ENCODE measurements around the gene RCC1.
A peak's percentile ranks its signal among the peaks of the same experiment; 100 is the strongest.
"Not testable (repeated sequence)": the region's sequence is repeated elsewhere in the genome, so short reads cannot be mapped to it uniquely, and the experiment has no call there.

Gene RCC1

DNA sequence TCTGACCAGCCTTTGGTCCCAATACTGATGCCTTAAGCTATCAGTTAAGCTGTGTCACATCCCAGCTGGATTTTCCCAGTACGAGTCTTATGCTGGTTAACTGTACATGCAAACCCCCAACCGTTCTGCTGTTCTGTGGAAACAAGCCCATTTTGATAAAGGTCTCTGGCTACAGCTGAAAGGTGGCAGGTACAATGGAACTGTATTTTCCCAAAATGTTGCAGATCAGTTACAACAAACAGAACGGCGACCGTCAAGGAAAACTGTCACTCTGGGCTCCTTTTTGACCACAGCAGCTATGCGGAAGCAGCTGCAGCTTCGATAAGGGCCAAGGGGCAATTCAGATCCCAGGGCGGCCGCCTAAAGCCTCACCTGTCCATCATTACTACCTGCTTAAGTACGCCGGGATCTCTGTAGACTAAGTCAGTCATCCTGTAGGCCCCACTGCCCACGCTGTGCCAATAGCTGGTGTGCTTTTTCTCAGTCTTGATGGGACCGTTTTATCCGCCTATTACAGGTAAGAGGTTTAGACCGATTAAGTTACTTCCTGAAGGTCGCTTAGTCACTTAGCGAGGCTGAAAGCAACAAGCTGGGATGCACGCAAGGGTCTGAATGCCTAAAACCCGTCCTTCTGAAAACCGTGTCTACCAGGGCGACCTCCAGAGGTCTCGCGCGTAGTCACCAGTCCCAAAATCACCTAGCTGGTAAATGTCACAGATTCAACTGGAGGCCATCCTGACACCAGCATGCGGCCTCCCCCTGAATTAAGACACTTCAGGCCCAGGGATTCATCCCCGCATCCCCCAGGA, 75.1 kb downstream of the RCC1 start:
- DNase-seq, result peak; percentile 64
- Histone ChIP-seq H3K4me2 (ENCODE audit: low read depth, low read length) (peak overlapping the region; percentile 84), H3K36me3 (replicated peaks; ENCODE audit: insufficient read depth, low read length) (peaks cover 22% of the 10 kb centered on the region), H4K20me1 (ENCODE audit: insufficient read depth, low read length) (peaks cover 40% of the 10 kb centered on the region), H3K27me3 (replicated peaks; ENCODE audit: insufficient read depth, low read length) (no peaks in the 10 kb centered on the region), H3K4me1 (ENCODE audit: low read length) (peaks cover 29% of the 10 kb centered on the region), H3F3A (ENCODE audit: insufficient read depth, low read length) (peaks cover 62% of the 10 kb centered on the region), H2AFZ (ENCODE audit: low read length) (no peak overlapping the region), H3K4me3 (ENCODE audit: low read length) (peak overlapping the region; percentile 99), H3K79me2 (ENCODE audit: low read length) (peaks cover 38% of the 10 kb centered on the region), H3K9ac (ENCODE audit: low read length) (peak overlapping the region; percentile 96), H3K9me3 (replicated peaks; ENCODE audit: insufficient read depth, low read length) (no peaks in the 10 kb centered on the region), H3K9me2 (replicated peaks; ENCODE audit: insufficient read depth, low read length) (no peaks in the 10 kb centered on the region), H3K27ac (ENCODE audit: low read length) (peak overlapping the region; percentile 80)
- TF ChIP-seq EZH2phosphoT487 (IDR thresholded peaks at IDR 0.05; ENCODE audit: low read length), result no peak
- TF ChIP-seq, protein P1, sequence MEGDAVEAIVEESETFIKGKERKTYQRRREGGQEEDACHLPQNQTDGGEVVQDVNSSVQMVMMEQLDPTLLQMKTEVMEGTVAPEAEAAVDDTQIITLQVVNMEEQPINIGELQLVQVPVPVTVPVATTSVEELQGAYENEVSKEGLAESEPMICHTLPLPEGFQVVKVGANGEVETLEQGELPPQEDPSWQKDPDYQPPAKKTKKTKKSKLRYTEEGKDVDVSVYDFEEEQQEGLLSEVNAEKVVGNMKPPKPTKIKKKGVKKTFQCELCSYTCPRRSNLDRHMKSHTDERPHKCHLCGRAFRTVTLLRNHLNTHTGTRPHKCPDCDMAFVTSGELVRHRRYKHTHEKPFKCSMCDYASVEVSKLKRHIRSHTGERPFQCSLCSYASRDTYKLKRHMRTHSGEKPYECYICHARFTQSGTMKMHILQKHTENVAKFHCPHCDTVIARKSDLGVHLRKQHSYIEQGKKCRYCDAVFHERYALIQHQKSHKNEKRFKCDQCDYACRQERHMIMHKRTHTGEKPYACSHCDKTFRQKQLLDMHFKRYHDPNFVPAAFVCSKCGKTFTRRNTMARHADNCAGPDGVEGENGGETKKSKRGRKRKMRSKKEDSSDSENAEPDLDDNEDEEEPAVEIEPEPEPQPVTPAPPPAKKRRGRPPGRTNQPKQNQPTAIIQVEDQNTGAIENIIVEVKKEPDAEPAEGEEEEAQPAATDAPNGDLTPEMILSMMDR (IDR thresholded peaks at IDR 0.05; ENCODE audit: low read length), result peak; percentile 31

DNA sequence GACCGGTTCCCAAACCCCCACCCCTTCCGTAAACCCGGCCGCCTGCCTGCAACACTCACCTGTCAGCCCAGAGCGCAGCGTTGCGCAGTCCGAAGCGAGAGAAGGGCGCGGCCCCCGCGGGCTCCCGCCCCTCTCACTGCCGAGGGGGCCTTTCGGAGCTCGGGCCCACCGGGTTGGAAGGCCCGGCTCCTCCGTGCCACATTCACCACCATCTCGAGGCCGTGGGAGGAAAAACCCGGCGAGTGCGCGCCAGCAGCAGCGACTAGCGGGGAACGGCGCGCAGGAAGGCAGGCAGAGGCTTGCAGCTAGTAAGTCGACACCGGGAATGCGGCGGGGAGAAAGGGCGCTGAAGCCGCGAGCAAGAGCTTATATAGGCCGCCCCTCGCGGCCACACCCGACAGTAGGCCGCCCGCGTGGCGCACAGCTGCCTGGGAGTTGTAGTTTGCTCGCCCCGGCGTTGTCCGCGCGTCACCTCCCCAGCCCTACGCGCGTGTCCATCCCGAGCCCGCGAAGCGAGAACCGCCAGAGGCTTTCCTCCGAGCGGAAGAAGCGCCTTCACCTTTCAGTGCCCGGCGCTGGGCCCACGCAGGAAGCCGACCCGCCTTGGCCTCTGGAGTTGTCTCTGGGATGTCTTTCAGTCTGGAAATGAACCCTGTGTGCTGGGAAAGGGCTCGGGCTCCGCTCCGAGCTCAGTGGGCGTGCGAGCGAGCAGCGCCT, 75.8 kb downstream of the RCC1 start:
- H3K27me3 ChIP-seq (replicated peaks; ENCODE audit: insufficient read depth, low read length), result no peaks in the 10 kb centered on the region
- peak overlapping the region; percentile 96 for H3K9ac ChIP-seq (ENCODE audit: low read length)
- H3K4me3 ChIP-seq (ENCODE audit: low read length), result peak overlapping the region; percentile 99
- no peaks in the 10 kb centered on the region for H3K9me3 ChIP-seq (replicated peaks; ENCODE audit: insufficient read depth, low read length)
- peak; percentile 96 for DNase-seq
- H3K4me1 ChIP-seq (ENCODE audit: low read length), result peaks cover 29% of the 10 kb centered on the region
- peaks cover 22% of the 10 kb centered on the region for H3K36me3 ChIP-seq (replicated peaks; ENCODE audit: insufficient read depth, low read length)
- H3K9me2 ChIP-seq (replicated peaks; ENCODE audit: insufficient read depth, low read length), result no peaks in the 10 kb centered on the region
- H3K4me2 ChIP-seq (ENCODE audit: low read depth, low read length), result peak overlapping the region; percentile 87
- TF ChIP-seq, protein P1 (IDR thresholded peaks at IDR 0.05; ENCODE audit: low read length), result no peak
- TF ChIP-seq EZH2phosphoT487 (IDR thresholded peaks at IDR 0.05; ENCODE audit: low read length) (no peak), EZH2 (optimal IDR thresholded peaks at IDR 0.05; ENCODE audit: low read depth, low read length) (no peak)
- peaks cover 40% of the 10 kb centered on the region for H4K20me1 ChIP-seq (ENCODE audit: insufficient read depth, low read length)
- H3K27ac ChIP-seq (ENCODE audit: low read length), result peak overlapping the region; percentile 80
- peaks cover 62% of the 10 kb centered on the region for H3F3A ChIP-seq (ENCODE audit: insufficient read depth, low read length)
- H3K79me2 ChIP-seq (ENCODE audit: low read length), result peaks cover 38% of the 10 kb centered on the region
- H2AFZ ChIP-seq (ENCODE audit: low read length), result peak overlapping the region; percentile 80

DNA sequence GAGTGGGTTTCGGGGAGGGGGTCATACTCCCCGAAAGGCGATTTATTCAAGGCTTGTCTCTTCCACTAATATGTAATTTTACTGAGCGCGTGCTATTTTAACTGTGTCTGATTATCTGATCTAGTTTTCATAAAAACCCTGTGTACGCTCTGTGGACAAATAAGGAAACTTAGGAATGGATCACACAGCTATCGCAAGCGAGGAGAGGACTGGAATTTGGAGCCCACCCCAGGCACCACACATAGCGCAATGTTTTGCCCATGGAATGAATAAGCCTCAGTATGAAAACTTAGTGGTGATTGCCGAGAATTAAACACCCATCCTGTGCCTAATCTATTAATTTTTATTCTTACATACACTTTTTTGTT, 76.4 kb downstream of the RCC1 start:
- Histone ChIP-seq H3K36me3 (replicated peaks; ENCODE audit: insufficient read depth, low read length) (peaks cover 22% of the 10 kb centered on the region), H3K4me1 (ENCODE audit: low read length) (peaks cover 26% of the 10 kb centered on the region), H3K79me2 (ENCODE audit: low read length) (peaks cover 38% of the 10 kb centered on the region), H3K9me3 (replicated peaks; ENCODE audit: insufficient read depth, low read length) (no peaks in the 10 kb centered on the region), H2AFZ (ENCODE audit: low read length) (peak overlapping the region; percentile 80), H3K9me2 (replicated peaks; ENCODE audit: insufficient read depth, low read length) (no peaks in the 10 kb centered on the region), H3K27me3 (replicated peaks; ENCODE audit: insufficient read depth, low read length) (no peaks in the 10 kb centered on the region), H3K9ac (ENCODE audit: low read length) (peak overlapping the region; percentile 96), H4K20me1 (ENCODE audit: insufficient read depth, low read length) (peaks cover 39% of the 10 kb centered on the region), H3K4me3 (ENCODE audit: low read length) (peak overlapping the region; percentile 99), H3K4me2 (ENCODE audit: low read depth, low read length) (peak overlapping the region; percentile 87), H3F3A (ENCODE audit: insufficient read depth, low read length) (peaks cover 56% of the 10 kb centered on the region), H3K27ac (ENCODE audit: low read length) (peak overlapping the region; percentile 80)
- no peak for TF ChIP-seq EZH2phosphoT487 (IDR thresholded peaks at IDR 0.05; ENCODE audit: low read length)
- no peak for TF ChIP-seq EZH2 (optimal IDR thresholded peaks at IDR 0.05; ENCODE audit: low read depth, low read length)
- TF ChIP-seq, protein P1 (IDR thresholded peaks at IDR 0.05; ENCODE audit: low read length), result no peak
- no peak for DNase-seq

DNA sequence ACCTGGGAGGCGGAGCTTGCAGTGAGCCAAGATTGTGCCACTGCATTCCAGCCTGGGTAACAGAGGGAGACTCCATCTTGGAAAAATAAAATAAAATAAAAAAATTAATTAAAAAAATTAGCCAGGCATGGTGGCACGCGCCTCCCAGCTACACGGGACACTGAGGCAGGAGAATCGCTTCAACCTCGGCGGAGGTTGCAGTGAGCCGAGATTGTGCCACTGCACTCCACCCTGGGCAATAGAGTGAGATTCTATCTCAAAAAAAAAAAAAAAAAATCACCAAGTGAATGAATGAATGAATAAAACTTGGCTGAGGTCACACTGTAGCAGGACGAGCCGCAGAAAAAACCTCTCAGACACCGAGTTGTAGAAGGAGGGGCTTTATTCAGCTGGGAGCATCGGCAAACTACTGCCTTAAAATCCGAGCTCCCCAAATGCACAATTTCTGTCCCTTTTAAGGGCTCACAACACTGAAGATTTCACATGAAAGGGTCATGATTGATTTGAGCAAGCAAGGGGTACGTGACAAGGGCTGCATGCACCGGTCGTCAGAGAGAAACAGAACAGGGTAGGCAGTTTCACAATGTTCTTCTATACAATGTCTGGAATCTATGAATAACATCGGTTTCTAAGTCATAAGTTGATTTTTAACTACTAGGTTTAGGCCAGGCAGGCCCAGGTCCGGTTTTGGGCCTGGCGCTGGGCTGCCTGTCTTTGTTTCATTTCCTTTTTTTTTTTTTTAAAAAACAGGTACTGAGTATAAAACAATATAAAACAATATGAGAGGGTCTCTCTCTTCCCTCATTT, 80.9 kb downstream of the RCC1 start:
- Histone ChIP-seq H3K4me2 (ENCODE audit: low read depth, low read length) (peak overlapping the region; percentile 39; the same call in 1 of the 2 replicates), H3K9ac (ENCODE audit: low read length) (peak overlapping the region; percentile 21; the same call in 1 of the 2 replicates), H3F3A (ENCODE audit: insufficient read depth, low read length) (peaks cover 13% of the 10 kb centered on the region), H3K27ac (ENCODE audit: low read length) (peak overlapping the region; percentile 60; the same call in 1 of the 2 replicates)
- H3K27me3 ChIP-seq (replicated peaks; ENCODE audit: insufficient read depth, low read length); H3K4me1 ChIP-seq (ENCODE audit: low read length); H3K9me3 ChIP-seq (replicated peaks; ENCODE audit: insufficient read depth, low read length); H3K9me2 ChIP-seq (replicated peaks; ENCODE audit: insufficient read depth, low read length); H3K79me2 ChIP-seq (ENCODE audit: low read length); H4K20me1 ChIP-seq (ENCODE audit: insufficient read depth, low read length); H3K4me3 ChIP-seq (ENCODE audit: low read length); DNase-seq; H2AFZ ChIP-seq (ENCODE audit: low read length); H3K36me3 ChIP-seq (replicated peaks; ENCODE audit: insufficient read depth, low read length): not testable (repeated sequence)

Data from MM.1S (cell line).